Measurements from ENCODE around the gene IP6K3. TPM values are rescaled to one million over a fixed set of nuclear protein-coding genes. Genes with fewer than 3 reads are reported as not detected.

The IP6K3 gene
- total RNA-seq, 1 donor from 2014 or later, result 1.5 TPM

GRCh38 chr6:33738153-33738552 is 8.6 kb downstream of the IP6K3 start:
- H3K4me3 ChIP-seq, result no peak overlapping the region
- no peak overlapping the region for H3K27ac ChIP-seq
- peaks cover 7% of the 10 kb centered on the region for H3K4me1 ChIP-seq
- H3K27me3 ChIP-seq, result no peaks in the 10 kb centered on the region
- TF ChIP-seq CTCF (IDR thresholded peaks at IDR 0.05) (no peak), POLR2AphosphoS5 (IDR thresholded peaks at IDR 0.05; ENCODE audit: insufficient read depth in 1 of 2, low read depth in 1 of 2) (no peak), POLR2A (IDR thresholded peaks at IDR 0.05) (no peak)
- intact Hi-C loops (cut with DNase I), result no loop called here
- no peaks in the 10 kb centered on the region for H3K36me3 ChIP-seq
- no peak for DNase-seq (ENCODE audit: extremely low spot score in 2 of 2)
- no peaks in the 10 kb centered on the region for H3K9me3 ChIP-seq

DNA sequence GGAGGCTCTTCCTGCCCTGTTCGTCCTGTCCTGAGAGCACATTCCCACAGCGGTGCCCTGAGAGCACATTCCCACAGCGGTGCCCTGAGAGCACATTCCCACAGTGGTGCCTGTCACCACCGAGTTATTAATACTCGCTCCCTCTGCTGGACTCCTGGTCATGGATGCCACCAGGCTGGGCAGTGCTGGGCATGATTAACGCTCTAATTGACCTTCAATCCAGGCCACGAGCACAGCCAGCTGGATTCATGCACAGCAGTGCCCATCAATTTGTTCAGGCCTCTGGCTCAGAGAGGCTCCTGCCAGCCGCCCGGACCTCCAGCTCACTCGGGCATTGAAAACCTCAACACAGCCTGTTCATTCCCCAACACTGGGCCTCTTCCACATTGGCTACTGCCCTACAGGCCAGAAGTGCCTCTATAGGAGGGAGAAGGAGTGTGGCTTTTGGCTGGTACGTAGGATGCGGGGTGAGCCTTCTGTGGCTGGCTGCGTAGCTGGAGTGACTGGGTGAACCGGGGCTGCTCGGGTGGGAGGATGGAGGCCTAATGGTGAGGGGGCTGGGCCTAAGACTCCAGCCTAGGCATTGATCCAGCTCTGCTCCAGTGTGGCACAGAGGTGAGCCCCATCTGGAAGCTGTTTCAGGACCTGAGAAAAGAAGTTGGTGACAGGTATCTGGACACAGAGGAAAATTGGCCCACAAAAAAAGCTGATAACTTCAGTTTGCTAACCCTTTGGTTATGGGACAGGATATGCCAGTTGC is 9.3 kb downstream of the IP6K3 start:
- intact Hi-C loops (cut with DNase I), result no loop called here
- peaks cover 7% of the 10 kb centered on the region for H3K4me1 ChIP-seq
- no peaks in the 10 kb centered on the region for H3K27me3 ChIP-seq
- TF ChIP-seq CTCF (IDR thresholded peaks at IDR 0.05) (no peak), POLR2A (IDR thresholded peaks at IDR 0.05) (no peak)
- no peak for DNase-seq (ENCODE audit: extremely low spot score in 2 of 2)
- H3K36me3 ChIP-seq, result no peaks in the 10 kb centered on the region
- H3K27ac ChIP-seq, result no peak overlapping the region
- no peaks in the 10 kb centered on the region for H3K9me3 ChIP-seq
- H3K4me3 ChIP-seq, result no peak overlapping the region

- Histone ChIP-seq H3K4me1 (peaks cover 5% of the 10 kb centered on the region), H3K9me3 (no peaks in the 10 kb centered on the region)
- no peak for DNase-seq (ENCODE audit: extremely low spot score in 2 of 2)
These were observed 11.5 kb downstream of the IP6K3 start for GRCh38 chr6:33735216-33735615.

GRCh38 chr6:33733709-33734007 is 13.0 kb downstream of the IP6K3 start:
- DNase-seq (ENCODE audit: extremely low spot score in 2 of 2), result no peak
- TF ChIP-seq POLR2A (IDR thresholded peaks at IDR 0.05) (no peak), POLR2AphosphoS5 (IDR thresholded peaks at IDR 0.05; ENCODE audit: insufficient read depth in 1 of 2, low read depth in 1 of 2) (no peak), CTCF (IDR thresholded peaks at IDR 0.05) (no peak)
- intact Hi-C loops (cut with DNase I), result no loop called here
- Histone ChIP-seq H3K27ac (no peak overlapping the region), H3K36me3 (no peaks in the 10 kb centered on the region), H3K4me3 (no peak overlapping the region), H3K4me1 (no peaks in the 10 kb centered on the region), H3K9me3 (no peaks in the 10 kb centered on the region), H3K27me3 (no peaks in the 10 kb centered on the region)

More at GRCh38 chr6:33735216-33735615, 11.5 kb downstream of the IP6K3 start:
- intact Hi-C loops (cut with DNase I), result no loop called here
- no peaks in the 10 kb centered on the region for H3K27me3 ChIP-seq
- H3K36me3 ChIP-seq, result no peaks in the 10 kb centered on the region
- no peak overlapping the region for H3K4me3 ChIP-seq
- TF ChIP-seq CTCF (IDR thresholded peaks at IDR 0.05), result no peak
- TF ChIP-seq POLR2AphosphoS5 (IDR thresholded peaks at IDR 0.05; ENCODE audit: insufficient read depth in 1 of 2, low read depth in 1 of 2), result no peak
- no peak for TF ChIP-seq POLR2A (IDR thresholded peaks at IDR 0.05)
- H3K27ac ChIP-seq, result no peak overlapping the region

DNA sequence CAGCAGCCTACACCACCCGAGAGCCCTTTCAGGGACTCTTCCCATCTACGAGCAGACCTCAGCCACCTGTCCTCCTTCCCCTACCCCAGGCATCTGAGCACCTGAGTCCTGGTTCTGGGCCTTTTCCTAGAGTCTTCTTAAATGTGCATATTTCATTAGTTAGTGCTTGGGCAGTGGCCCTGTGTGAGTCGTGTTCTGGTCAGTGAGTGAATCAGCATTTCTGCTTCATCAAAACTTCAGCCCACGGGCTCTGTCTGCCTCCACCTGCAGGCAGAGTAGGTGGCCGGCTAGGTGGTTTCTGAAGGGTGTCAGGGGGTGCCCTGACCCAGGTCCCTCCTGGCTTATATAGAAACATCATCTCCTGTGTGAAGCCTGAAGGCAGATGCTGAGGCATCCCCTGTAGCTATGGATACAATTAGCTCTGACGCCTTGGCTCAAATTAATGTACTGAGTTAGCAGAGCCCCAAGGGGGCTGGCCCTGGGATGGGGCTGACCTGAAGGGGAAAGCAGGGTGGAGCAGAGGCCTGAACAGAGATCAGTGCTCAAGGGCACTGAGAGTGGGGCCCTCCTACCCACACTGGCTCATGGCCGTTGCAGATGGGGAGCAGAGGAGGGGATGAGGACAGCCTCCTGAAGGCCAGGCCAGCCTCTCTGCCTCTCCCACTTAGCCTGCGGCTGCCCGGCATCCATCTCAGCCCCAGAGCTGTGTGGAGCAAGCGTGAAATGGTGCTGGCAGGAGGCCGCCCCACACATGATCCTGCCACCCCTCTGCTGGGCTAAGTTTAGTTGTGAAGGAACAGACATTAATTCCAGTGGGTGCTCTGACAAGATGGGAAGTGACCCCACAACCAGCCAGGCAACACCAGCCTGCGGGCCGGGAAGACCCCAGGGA is 13.6 kb downstream of the IP6K3 start:
- TF ChIP-seq CTCF (IDR thresholded peaks at IDR 0.05), result no peak
- no peak for TF ChIP-seq POLR2A (IDR thresholded peaks at IDR 0.05)
- no peak for TF ChIP-seq POLR2AphosphoS5 (IDR thresholded peaks at IDR 0.05; ENCODE audit: insufficient read depth in 1 of 2, low read depth in 1 of 2)
- Histone ChIP-seq H3K4me3 (no peak overlapping the region), H3K27ac (no peak overlapping the region)

More for the DNA sequence above, 13.6 kb downstream of the IP6K3 start:
- no peaks in the 10 kb centered on the region for H3K36me3 ChIP-seq
- no peaks in the 10 kb centered on the region for H3K27me3 ChIP-seq
- no peaks in the 10 kb centered on the region for H3K4me1 ChIP-seq
- intact Hi-C loops (cut with DNase I), result no loop called here
- no peaks in the 10 kb centered on the region for H3K9me3 ChIP-seq
- no peak for DNase-seq (ENCODE audit: extremely low spot score in 2 of 2)

All from vagina (tissue), 2 donors.